Smooth muscle cell (in vitro differentiated cells): ENCODE results near the gene GPR155. TPM values are rescaled to one million over a fixed set of nuclear protein-coding genes. Genes with fewer than 3 reads are reported as not detected.
A peak's percentile ranks its signal among the peaks of the same experiment; 100 is the strongest.
"Not testable (repeated sequence)": the region's sequence is repeated elsewhere in the genome, so short reads cannot be mapped to it uniquely, and the experiment has no call there.

Experiments
- DNase-seq: peaks from one replicate; lab custom pipeline; 2025; ENCODE audit not compliant: unreplicated experiment; lab: John Stamatoyannopoulos, UW
- H2AFZ ChIP-seq: fragments of 200-600 bp; sonication (generic); 2 replicates; pipeline ENCODE4 v1.6.0; 2016; ENCODE audit warnings: antibody characterized with exemption, low read depth, mild to moderate bottlenecking
- H3F3A ChIP-seq: fragments of 200-600 bp; sonication (generic); 2 replicates; pipeline ENCODE4 v1.6.0; 2017; ENCODE audit warnings: antibody characterized with exemption, low read depth
- H3K27ac ChIP-seq: fragments of 200-600 bp; sonication (generic); 2 replicates; pipeline ENCODE4 v1.5.1; 2016; ENCODE audit warnings: low read depth, mild to moderate bottlenecking
- H3K27me3 ChIP-seq: fragments of 200-600 bp; sonication (generic); 2 replicates; pipeline ENCODE4 v1.6.1; 2016; ENCODE audit warnings: low read depth, mild to moderate bottlenecking
- H3K36me3 ChIP-seq: fragments of 200-600 bp; sonication (generic); 2 replicates; pipeline ENCODE4 v1.5.1; 2016; ENCODE audit warnings: low read depth
- H3K4me1 ChIP-seq: fragments of 200-600 bp; sonication (generic); 2 replicates; pipeline ENCODE4 v1.5.1; 2016; ENCODE audit warnings: low read depth
- H3K4me2 ChIP-seq: fragments of 200-600 bp; sonication (generic); 2 replicates; pipeline ENCODE4 v1.6.0; 2016; ENCODE audit warnings: mild to moderate bottlenecking
- H3K4me3 ChIP-seq: fragments of 200-600 bp; sonication (generic); 2 replicates; pipeline ENCODE4 v1.5.1; 2016; ENCODE audit warnings: mild to moderate bottlenecking
- H3K79me2 ChIP-seq: fragments of 200-600 bp; sonication (generic); 2 replicates; pipeline ENCODE4 v1.6.0; 2016; ENCODE audit warnings: low read depth, mild to moderate bottlenecking
- H3K9ac ChIP-seq: fragments of 200-600 bp; sonication (generic); 2 replicates; pipeline ENCODE4 v1.6.0; 2016; ENCODE audit warnings: low read depth
- H3K9me3 ChIP-seq: fragments of 200-600 bp; sonication (generic); replicated peaks from 2 replicates; pipeline ENCODE4 v1.5.1; 2016; ENCODE audit warnings: low read depth
- H4K20me1 ChIP-seq: fragments of 200-600 bp; sonication (generic); 2 replicates; pipeline ENCODE4 v1.6.0; 2016; ENCODE audit warnings: low read depth
- CTCF ChIP-seq: fragments of 200-600 bp; sonication (generic); IDR thresholded peaks from 2 replicates; pipeline ENCODE4 v1.5.1; 2017; ENCODE audit warnings: borderline replicate concordance, mild to moderate bottlenecking, antibody characterized with exemption; ENCODE audit not compliant: insufficient read depth, poor library complexity, severe bottlenecking
- WGBS: methylation state at CpG from one replicate; pipeline ENCODE4 v1.1.7; 2016; ENCODE audit warnings: low lambda C conversion rate; 5-methylcytosine and 5-hydroxymethylcytosine counted together
- polyA plus RNA-seq: library from polyadenylated mRNA; unstranded; fragments of >200 nt; fragmentation: Nextera tagmentation; extraction: Ambion mirVana; gene quantifications from 2 replicates; pipeline ENCODE4 v1.2.1, GENCODE V29; 2016
- total RNA-seq: library from RNA; depleted of rRNA; stranded (reverse); fragments of >200 nt; gene quantifications from 2 replicates; pipeline ENCODE4 v1.2.3, GENCODE V29; 2014

Gene GPR155
- total and polyA plus RNA-seq, 2 experiments from 2014 or later: 6.9 to 10.5 TPM

- Histone ChIP-seq H3K36me3 (no peaks in the 10 kb centered on the region), H2AFZ (no peak overlapping the region), H4K20me1 (no peaks in the 10 kb centered on the region), H3K27me3 (no peaks in the 10 kb centered on the region), H3K4me2 (no peak overlapping the region), H3K4me3 (no peak overlapping the region), H3K9ac (no peak overlapping the region), H3F3A (no peaks in the 10 kb centered on the region), H3K79me2 (no peaks in the 10 kb centered on the region), H3K9me3 (no peaks in the 10 kb centered on the region), H3K27ac (no peak overlapping the region), H3K4me1 (peaks cover 3% of the 10 kb centered on the region)
- DNase-seq: no peak
- WGBS: 93% methylated on average over 2 of the region's 2 CpGs
- no peak for TF ChIP-seq CTCF
Measured at GRCh38 chr2:174491947-174492346, 5.1 kb upstream of the GPR155 start.

DNA sequence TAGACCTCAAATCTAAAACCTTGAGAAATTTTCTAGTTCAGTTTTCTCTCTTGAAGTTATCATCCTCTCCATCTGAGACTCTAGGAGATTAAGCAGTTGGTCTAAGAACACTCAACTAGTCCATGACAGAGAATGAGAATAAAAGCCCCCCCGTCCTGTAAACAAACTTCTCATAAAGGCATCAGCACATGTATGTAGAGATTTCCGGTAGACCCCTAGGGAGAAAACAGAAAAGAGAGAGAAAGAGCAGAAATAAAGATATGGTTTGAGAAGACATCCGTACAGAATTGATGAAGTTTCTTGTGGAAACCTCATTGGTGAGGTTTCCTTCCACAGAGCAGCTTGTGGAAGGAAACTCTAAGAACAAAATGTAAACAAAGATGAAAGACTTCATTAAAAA is 3.2 kb upstream of the GPR155 start:
- H3F3A ChIP-seq: no peaks in the 10 kb centered on the region
- DNase-seq: no peak
- no peaks in the 10 kb centered on the region for H3K79me2 ChIP-seq
- WGBS: 93% methylated on average over 3 of the region's 3 CpGs
- no peak overlapping the region for H3K4me3 ChIP-seq
- TF ChIP-seq CTCF: no peak
- no peaks in the 10 kb centered on the region for H3K9me3 ChIP-seq
- no peak overlapping the region for H3K9ac ChIP-seq
- H3K27me3 ChIP-seq: no peaks in the 10 kb centered on the region
- H3K27ac ChIP-seq: no peak overlapping the region
- peaks cover 3% of the 10 kb centered on the region for H3K4me1 ChIP-seq
- no peaks in the 10 kb centered on the region for H4K20me1 ChIP-seq
- no peak overlapping the region for H2AFZ ChIP-seq
- H3K4me2 ChIP-seq: no peak overlapping the region
- no peaks in the 10 kb centered on the region for H3K36me3 ChIP-seq

GRCh38 chr2:174489520-174489919 is 2.7 kb upstream of the GPR155 start:
- H3K36me3 ChIP-seq, H3K79me2 ChIP-seq, H3K27ac ChIP-seq, H3K4me1 ChIP-seq, DNase-seq, H3K9me3 ChIP-seq, H2AFZ ChIP-seq, H3K27me3 ChIP-seq, H3K4me2 ChIP-seq, H3F3A ChIP-seq, H3K4me3 ChIP-seq, H4K20me1 ChIP-seq, H3K9ac ChIP-seq: not testable (repeated sequence)
- WGBS: 98% methylated on average over 10 of the region's 10 CpGs

GRCh38 chr2:174487820-174488162 is 962 bp upstream of the GPR155 start:
- H3K36me3 ChIP-seq: no peaks in the 10 kb centered on the region
- H3K4me2 ChIP-seq: peak overlapping the region; percentile 92
- no peaks in the 10 kb centered on the region for H3F3A ChIP-seq
- no peak overlapping the region for H3K27ac ChIP-seq
- H3K79me2 ChIP-seq: no peaks in the 10 kb centered on the region
- no peaks in the 10 kb centered on the region for H3K9me3 ChIP-seq
- peaks cover 3% of the 10 kb centered on the region for H3K4me1 ChIP-seq
- peak overlapping the region; percentile 72 for H3K4me3 ChIP-seq
- no peak for TF ChIP-seq CTCF
- no peaks in the 10 kb centered on the region for H4K20me1 ChIP-seq
- WGBS: 96% methylated on average over 8 of the region's 8 CpGs
- peak overlapping the region; percentile 98 for H2AFZ ChIP-seq
- no peak overlapping the region for H3K9ac ChIP-seq
- no peaks in the 10 kb centered on the region for H3K27me3 ChIP-seq
- no peak for DNase-seq
